ENCODE data around the gene ETV6. TPM values are rescaled to one million over a fixed set of nuclear protein-coding genes. Genes with fewer than 3 reads are reported as not detected.

The ETV6 gene
- polyA plus RNA-seq, 3 donors = 6.8 to 45.1 (median 11.7) TPM

DNA sequence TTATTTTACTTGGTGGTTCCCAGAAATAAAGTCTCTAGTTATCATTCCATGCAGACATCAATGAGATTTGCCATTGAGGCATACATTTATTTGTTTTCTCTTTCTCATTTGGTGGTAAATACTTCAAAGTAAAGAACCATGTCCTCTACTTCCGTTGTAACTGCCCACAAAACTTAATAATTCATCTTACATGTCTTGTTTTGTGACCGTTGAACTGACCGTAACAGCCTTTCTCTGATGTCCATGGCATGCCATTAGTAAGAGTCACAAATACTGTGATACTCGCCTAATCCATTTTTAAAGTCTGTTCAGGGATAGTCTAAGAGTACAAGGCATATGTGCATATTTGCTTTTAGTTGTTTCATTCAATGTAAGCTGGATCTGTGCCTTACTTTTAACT lies 145.3 kb downstream of the ETV6 start:
- Histone ChIP-seq H4K20me1 (ENCODE audit: insufficient read depth, low read length) (peaks cover 67% of the 10 kb centered on the region), H3K4me3 (replicated peaks in 1 of 3; ENCODE audit: low read depth in 2 of 3, low read length in 3 of 3) (no peak overlapping the region), H3K36me3 (replicated peaks in 1 of 2; ENCODE audit: control insufficient read depth in 1 of 2, insufficient read depth in 2 of 2, low read length in 2 of 2) (peaks cover 0 to 8% of the 10 kb centered on the region in 2 donors), H3K27me3 (ENCODE audit: control insufficient read depth in 2 of 2, insufficient read depth in 2 of 2, low read length in 2 of 2) (no peaks in the 10 kb centered on the region), H3K4me2 (replicated peaks; ENCODE audit: extremely low read depth, low read length, poor library complexity, severe bottlenecking) (no peak overlapping the region), H3K79me2 (ENCODE audit: insufficient read depth, low read length) (peaks cover 100% of the 10 kb centered on the region), H3K4me1 (ENCODE audit: control insufficient read depth in 1 of 2, insufficient read depth in 2 of 2, low read length in 2 of 2) (peaks cover 54 to 75% of the 10 kb centered on the region in 2 donors), H3K9me3 (replicated peaks in 1 of 2; ENCODE audit: control insufficient read depth in 1 of 2, insufficient read depth in 1 of 2, low read length in 2 of 2) (no peaks in the 10 kb centered on the region), H2AFZ (ENCODE audit: insufficient read depth, low read depth, low read length, poor library complexity, severe bottlenecking) (no peak overlapping the region), H3K27ac (ENCODE audit: low read depth in 1 of 2, low read length in 2 of 2) (peak overlapping the region in 1 of 2 donors; percentile 67), H3K9ac (ENCODE audit: insufficient read depth, low read length, poor library complexity, severe bottlenecking) (no peak overlapping the region)
- peak overlapping the region in 2 of 7 donors; percentile 33 to 53 for H3K27ac Mint-ChIP-seq
- intact Hi-C loops (cut with micrococcal nuclease) = no loop called here
- TF ChIP-seq, protein P1, sequence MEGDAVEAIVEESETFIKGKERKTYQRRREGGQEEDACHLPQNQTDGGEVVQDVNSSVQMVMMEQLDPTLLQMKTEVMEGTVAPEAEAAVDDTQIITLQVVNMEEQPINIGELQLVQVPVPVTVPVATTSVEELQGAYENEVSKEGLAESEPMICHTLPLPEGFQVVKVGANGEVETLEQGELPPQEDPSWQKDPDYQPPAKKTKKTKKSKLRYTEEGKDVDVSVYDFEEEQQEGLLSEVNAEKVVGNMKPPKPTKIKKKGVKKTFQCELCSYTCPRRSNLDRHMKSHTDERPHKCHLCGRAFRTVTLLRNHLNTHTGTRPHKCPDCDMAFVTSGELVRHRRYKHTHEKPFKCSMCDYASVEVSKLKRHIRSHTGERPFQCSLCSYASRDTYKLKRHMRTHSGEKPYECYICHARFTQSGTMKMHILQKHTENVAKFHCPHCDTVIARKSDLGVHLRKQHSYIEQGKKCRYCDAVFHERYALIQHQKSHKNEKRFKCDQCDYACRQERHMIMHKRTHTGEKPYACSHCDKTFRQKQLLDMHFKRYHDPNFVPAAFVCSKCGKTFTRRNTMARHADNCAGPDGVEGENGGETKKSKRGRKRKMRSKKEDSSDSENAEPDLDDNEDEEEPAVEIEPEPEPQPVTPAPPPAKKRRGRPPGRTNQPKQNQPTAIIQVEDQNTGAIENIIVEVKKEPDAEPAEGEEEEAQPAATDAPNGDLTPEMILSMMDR (IDR thresholded peaks at IDR 0.05) = no peak
- H3K4me3 Mint-ChIP-seq = no peak overlapping the region
- peaks cover 0 to 3% (median 0%) of the 10 kb centered on the region in 3 donors for H3K27me3 Mint-ChIP-seq (ENCODE audit: low read depth in 3 of 3)
- DNase-seq = no peak
- H3K9me3 Mint-ChIP-seq = no peaks in the 10 kb centered on the region
- H3K36me3 Mint-ChIP-seq = peaks cover 18 to 26% of the 10 kb centered on the region in 2 donors
- no CpG with 5 or more reads among the region's 4 CpGs for WGBS (ENCODE audit: insufficient coverage)
- peaks cover 83% of the 10 kb centered on the region for H3K4me1 Mint-ChIP-seq

DNA sequence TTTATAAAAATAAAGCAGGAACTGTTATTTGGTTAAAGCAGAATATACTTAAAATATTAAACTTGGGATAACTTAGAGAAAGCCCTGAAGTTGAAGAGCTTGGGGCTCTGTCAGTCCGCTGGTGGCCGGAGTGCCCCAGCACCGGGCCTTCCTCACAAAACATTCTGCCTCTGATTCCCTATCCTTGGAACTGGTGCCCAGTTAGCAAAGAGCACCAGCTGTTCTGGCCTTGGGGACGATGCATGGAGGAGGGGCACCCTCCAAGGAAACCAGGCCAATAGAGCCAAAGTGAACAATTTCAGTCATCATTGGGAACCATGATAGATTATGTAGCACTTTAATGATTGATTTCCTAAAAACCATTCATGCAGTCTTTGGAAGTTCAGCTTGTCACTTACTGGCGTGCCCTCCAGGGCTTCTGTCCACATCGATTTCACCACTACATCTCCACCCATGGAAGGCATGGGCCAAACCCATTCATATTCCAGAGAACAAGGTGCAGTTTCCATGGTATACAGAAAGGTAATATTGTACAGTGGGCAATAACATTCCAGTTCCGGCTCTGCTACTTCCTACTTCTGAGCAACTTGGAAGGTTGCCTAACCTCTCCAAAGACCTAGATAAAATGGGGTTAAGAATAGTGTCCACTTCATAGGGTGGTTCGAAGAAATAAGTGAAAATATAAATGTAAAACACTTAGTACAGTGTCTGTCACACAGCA lies 145.9 kb downstream of the ETV6 start:
- peak overlapping the region in 5 of 7 donors; percentile 35 to 82 (median 56) for H3K27ac Mint-ChIP-seq
- H3K36me3 ChIP-seq (replicated peaks in 1 of 2; ENCODE audit: control insufficient read depth in 1 of 2, insufficient read depth in 2 of 2, low read length in 2 of 2) = peaks cover 0 to 8% of the 10 kb centered on the region in 2 donors
- peaks cover 81% of the 10 kb centered on the region for H3K4me1 Mint-ChIP-seq
- H3K4me2 ChIP-seq (replicated peaks; ENCODE audit: extremely low read depth, low read length, poor library complexity, severe bottlenecking) = peak overlapping the region; percentile 17
- H3K9me3 Mint-ChIP-seq = no peaks in the 10 kb centered on the region
- H2AFZ ChIP-seq (ENCODE audit: insufficient read depth, low read depth, low read length, poor library complexity, severe bottlenecking) = no peak overlapping the region
- H3K4me3 ChIP-seq (replicated peaks in 1 of 3; ENCODE audit: low read depth in 2 of 3, low read length in 3 of 3) = no peak overlapping the region
- DNase-seq = peak in 2 of 3 donors; percentile 35 to 64
- no peak overlapping the region for H3K4me3 Mint-ChIP-seq
- TF ChIP-seq, protein P1 (IDR thresholded peaks at IDR 0.05) = no peak
- H3K27me3 ChIP-seq (ENCODE audit: control insufficient read depth in 2 of 2, insufficient read depth in 2 of 2, low read length in 2 of 2) = no peaks in the 10 kb centered on the region
- peaks cover 100% of the 10 kb centered on the region for H3K79me2 ChIP-seq (ENCODE audit: insufficient read depth, low read length)
- intact Hi-C loops (cut with micrococcal nuclease) = no loop called here
- no peak overlapping the region for H3K9ac ChIP-seq (ENCODE audit: insufficient read depth, low read length, poor library complexity, severe bottlenecking)
- H3K27ac ChIP-seq (ENCODE audit: low read depth in 1 of 2, low read length in 2 of 2) = peak overlapping the region in 1 of 2 donors; percentile 67
- peaks cover 56 to 76% of the 10 kb centered on the region in 2 donors for H3K4me1 ChIP-seq (ENCODE audit: control insufficient read depth in 1 of 2, insufficient read depth in 2 of 2, low read length in 2 of 2)
- H3K36me3 Mint-ChIP-seq = peaks cover 20 to 30% of the 10 kb centered on the region in 2 donors
- H4K20me1 ChIP-seq (ENCODE audit: insufficient read depth, low read length) = peaks cover 66% of the 10 kb centered on the region
- no CpG with 5 or more reads among the region's 8 CpGs for WGBS (ENCODE audit: insufficient coverage)
- no peaks in the 10 kb centered on the region for H3K9me3 ChIP-seq (replicated peaks in 1 of 2; ENCODE audit: control insufficient read depth in 1 of 2, insufficient read depth in 1 of 2, low read length in 2 of 2)
- H3K27me3 Mint-ChIP-seq (ENCODE audit: low read depth in 3 of 3) = peaks cover 0 to 1% (median 0%) of the 10 kb centered on the region in 3 donors

Data from CD14-positive monocyte (primary cell).